Measurements from ENCODE around the gene FBN1. TPM values are rescaled to one million over a fixed set of nuclear protein-coding genes. Genes with fewer than 3 reads are reported as not detected.

Gene FBN1
- total and polyA plus RNA-seq, 10 of the 15 experiments (the other 5 are each of a cell fraction or from before 2014, with no cell fraction given), result 2.2 to 15.3 (median 7.0) TPM

GRCh38 chr15:48435321-48435720 lies 210.2 kb downstream of the FBN1 start:
- Histone ChIP-seq H3K27ac (ENCODE audit: control insufficient read depth, insufficient read depth) (no peak overlapping the region), H3K27me3 (replicated peaks in 1 of 2; ENCODE audit: control insufficient read depth in 2 of 2, insufficient read depth in 2 of 2, low read length in 1 of 2) (no peaks in the 10 kb centered on the region), H3K79me2 (ENCODE audit: control insufficient read depth, insufficient read depth, low read length) (no peaks in the 10 kb centered on the region), H3K4me2 (ENCODE audit: control insufficient read depth, insufficient read depth) (no peak overlapping the region), H2AFZ (ENCODE audit: control insufficient read depth, low read depth, low read length) (no peak overlapping the region), H3K36me3 (ENCODE audit: control insufficient read depth in 2 of 2, insufficient read depth in 2 of 2, low read length in 1 of 2) (no peaks in the 10 kb centered on the region; a peak in 1 of 4 replicates), H3K4me3 (no peak overlapping the region), H3K9me3 (replicated peaks; ENCODE audit: control insufficient read depth, insufficient read depth, low read length) (no peaks in the 10 kb centered on the region), H4K20me1 (ENCODE audit: control insufficient read depth, insufficient read depth) (no peaks in the 10 kb centered on the region), H3K9ac (ENCODE audit: control insufficient read depth, insufficient read depth, low read length) (no peak overlapping the region), H3K4me1 (ENCODE audit: control insufficient read depth, insufficient read depth, low read length) (no peaks in the 10 kb centered on the region; the same call in 1 of the 2 replicates)
- no peak for FAIRE-seq
- ChIA-PET RAD21 (ENCODE audit: unreplicated experiment) (no interaction called here), POLR2A (no interaction called here), SMC1A (ENCODE audit: uncharacterized antibody, unreplicated experiment) (interaction anchor here (1.3 to 1.6 kb wide), 2 partner anchors 10 to 19 kb away, joined by 3 read pairs; no protein-coding TSS in a partner anchor), CTCF (no interaction called here)
- WGBS (ENCODE audit: insufficient coverage, insufficient replicate concordance, low lambda C conversion rate, missing lambda C conversion rate), result 96% methylated on average over 4 of the region's 4 CpGs
- no peak for TF ChIP-seq ZNF24 (IDR thresholded peaks at IDR 0.05)
- no peak for TF ChIP-seq IKZF2 (IDR thresholded peaks at IDR 0.05)
- no peak for TF ChIP-seq YY1 (IDR thresholded peaks at IDR 0.05; ENCODE audit: low read depth, low read length)
- no peak for TF ChIP-seq IKZF1 (conservative IDR thresholded peaks at IDR 0.05)
- no peak for TF ChIP-seq MYB (IDR thresholded peaks at IDR 0.05; ENCODE audit: borderline replicate concordance, low read depth, low read length)
- TF ChIP-seq WRNIP1 (IDR thresholded peaks at IDR 0.05; ENCODE audit: borderline replicate concordance, low read depth, low read length), result no peak
- TF ChIP-seq TARDBP (IDR thresholded peaks at IDR 0.05; ENCODE audit: borderline replicate concordance), result no peak
- no peak for TF ChIP-seq HDGF (IDR thresholded peaks at IDR 0.05)
- no peak for TF ChIP-seq RELA (IDR thresholded peaks at IDR 0.05; ENCODE audit: borderline replicate concordance, partially characterized antibody)
- TF ChIP-seq SIN3A (IDR thresholded peaks at IDR 0.05; ENCODE audit: low read depth, low read length), result no peak
- DNase-seq (ENCODE audit: low read depth, low spot score), result no peak
- no TSS peak for BruUV-seq (replicated peaks)
- ATAC-seq, result no peak
- intact Hi-C loops (cut with micrococcal nuclease; ENCODE audit: unreplicated experiment), result no loop called here
- in situ Hi-C loops (cut with MboI), result no loop called here
